Measurements from ENCODE around the gene LRP1B.

- TF ChIP-seq POLR2A (IDR thresholded peaks at IDR 0.05) = no peak
- TF ChIP-seq CTCF (IDR thresholded peaks at IDR 0.05) = no peak
These were observed 1526.7 kb downstream of the LRP1B start for GRCh38 chr2:140604096-140604495.

All from Peyer's patch (tissue), 4 donors.